T-helper 2 cell treated with Interferon-gamma antibody and Interleukin-4, amounts not matched to agents 100 ng/mL and 5 ng/mL, for 36 hours (primary cell): Measurements from ENCODE around the gene CD4. TPM values are rescaled to one million over a fixed set of nuclear protein-coding genes. Genes with fewer than 3 reads are reported as not detected.

Source experiments
- intact Hi-C: fragments of 100-400 bp; cut with micrococcal nuclease; formaldehyde crosslinking; loops from one replicate; pipeline ENCODE4 v1.15.1; 2023
- total RNA-seq: library from RNA; stranded (reverse); gene quantifications from 2 replicates; pipeline ENCODE4 v1.2.3, GENCODE V29; 2022

Gene CD4
- total RNA-seq, 1 donor from 2014 or later = 232 TPM

DNA sequence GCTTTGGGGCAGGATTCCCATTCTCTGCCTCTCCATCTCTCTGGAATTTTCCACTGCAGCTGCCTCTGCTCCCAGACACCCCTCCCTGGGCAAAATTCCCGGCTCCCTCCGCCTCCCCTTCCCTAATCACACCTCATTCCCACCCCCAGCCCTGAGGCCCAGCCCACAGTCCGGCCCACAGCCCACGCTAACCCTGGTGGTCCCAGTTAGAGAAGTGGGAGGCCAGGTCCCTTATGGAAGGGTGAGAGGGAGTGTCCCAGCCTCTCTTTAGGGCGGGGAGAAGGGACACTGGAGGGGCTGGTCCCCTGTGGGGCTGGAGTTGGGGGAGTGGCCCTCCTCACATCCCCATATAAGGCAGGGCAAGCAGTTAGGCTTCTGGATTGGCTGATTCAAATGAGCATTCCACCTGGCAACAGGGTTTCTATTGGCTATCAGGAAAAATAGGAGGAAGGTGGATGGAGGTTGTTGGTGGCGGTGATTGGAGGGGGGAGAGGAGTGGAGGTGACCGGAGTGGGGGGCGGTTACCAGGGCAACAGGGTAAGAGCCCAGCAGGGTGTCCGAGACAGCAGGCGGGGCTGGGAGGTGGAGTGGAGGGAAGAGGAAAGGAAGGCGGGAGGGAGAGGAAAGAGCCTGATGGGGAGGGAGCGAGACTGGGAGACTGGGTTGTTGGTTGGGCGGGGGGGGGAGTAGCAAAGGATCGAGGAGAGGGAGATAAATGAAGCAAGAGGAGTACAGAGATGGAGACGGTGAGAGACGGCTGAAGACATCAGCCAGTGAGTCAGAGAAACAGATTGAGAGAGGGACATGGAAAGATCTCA, 25.1 kb upstream of the CD4 start:
- intact Hi-C loops = loop anchor here (1.0 to 2.0 kb wide), 2 partner anchors 11 to 15 kb away; partner anchors contain the start of gene MLF2

DNA sequence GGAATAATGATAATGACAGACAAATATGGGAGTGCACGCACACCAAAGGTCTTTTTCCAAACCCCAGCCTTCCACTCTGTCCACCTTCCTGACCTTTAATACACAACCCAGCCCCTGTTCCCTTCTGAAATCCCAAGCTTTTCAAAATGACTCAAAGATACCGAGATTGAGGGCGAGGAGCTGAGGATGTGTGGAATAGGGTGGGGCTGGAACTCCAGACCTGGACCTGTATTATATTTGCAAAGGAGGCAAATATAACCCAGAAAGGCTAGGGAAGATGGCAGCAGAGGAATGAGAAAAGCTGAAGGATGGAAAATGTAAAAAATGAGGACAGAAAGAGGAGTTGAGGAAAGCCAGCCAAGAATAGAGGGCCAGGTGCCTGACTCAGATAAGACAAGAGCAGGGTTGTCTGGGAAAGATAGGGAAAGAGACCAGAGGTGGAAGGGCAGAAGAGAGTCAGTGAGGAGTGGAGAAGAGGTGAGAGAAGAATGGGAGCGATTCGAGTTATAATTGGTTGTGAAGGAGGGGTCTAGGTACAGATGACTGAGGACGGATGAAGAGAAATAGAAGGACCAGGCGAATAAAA, 24.2 kb upstream of the CD4 start:
- intact Hi-C loops = loop anchor here (2.0 to 5.0 kb wide), 2 partner anchors 14 to 78 kb away; partner anchors contain the start of gene ZNF384

DNA sequence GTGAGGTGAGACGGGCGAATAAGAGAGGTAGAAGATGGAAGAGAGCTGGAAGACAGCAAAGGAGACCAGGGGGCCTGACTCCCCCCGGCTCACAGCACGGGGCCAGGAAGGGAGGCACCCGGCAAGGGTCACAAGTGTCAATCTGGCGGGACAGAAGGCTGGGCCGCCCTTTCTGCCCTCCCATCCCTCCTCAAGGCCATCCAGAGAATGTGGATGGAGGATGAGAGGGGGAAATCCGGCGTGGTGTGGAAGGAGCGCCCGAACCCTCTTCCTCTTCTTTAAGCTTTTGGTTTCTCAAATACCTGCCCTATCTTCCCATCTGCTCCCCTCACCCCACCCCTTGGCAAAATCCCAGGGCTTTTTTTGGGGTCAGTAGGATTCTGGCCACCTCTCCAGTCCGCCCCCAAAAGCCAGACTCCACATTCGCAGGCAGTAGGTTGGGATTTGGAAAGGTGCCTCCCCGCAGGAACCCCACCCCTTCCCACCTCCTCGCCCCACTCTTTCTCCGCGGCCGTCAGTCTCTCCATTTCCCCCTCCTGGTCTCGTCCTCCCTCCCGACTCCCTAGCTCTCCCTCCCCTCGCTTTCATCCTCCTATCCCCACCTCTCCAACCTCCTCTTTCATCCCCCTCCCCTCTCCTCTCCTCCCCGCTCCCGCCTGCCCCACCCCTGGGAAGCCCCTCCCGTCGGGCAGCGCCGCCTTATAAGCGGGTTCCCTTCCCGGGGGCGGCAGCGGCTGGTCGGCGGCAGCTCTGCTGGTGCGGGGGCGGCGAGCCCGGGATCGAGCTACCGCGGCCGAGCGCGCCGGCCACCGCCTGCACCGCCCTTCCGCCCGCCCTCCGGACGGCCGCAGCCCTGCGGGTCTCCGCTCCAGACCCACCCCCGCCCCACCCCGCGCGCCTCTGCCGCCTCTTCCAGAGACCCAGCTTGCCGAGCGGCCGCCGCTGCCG, 23.4 kb upstream of the CD4 start, which contains the start of gene PTMS:
Gene PTMS (plus strand): TSS at position 730 of the 948 bp plus-strand sequence. CDS start 343 bp downstream, outside the sequence.
- intact Hi-C loops = loop anchor here (2.0 to 5.0 kb wide), 3 partner anchors 13 to 79 kb away; partner anchors contain the start of genes CD4 and ZNF384

DNA sequence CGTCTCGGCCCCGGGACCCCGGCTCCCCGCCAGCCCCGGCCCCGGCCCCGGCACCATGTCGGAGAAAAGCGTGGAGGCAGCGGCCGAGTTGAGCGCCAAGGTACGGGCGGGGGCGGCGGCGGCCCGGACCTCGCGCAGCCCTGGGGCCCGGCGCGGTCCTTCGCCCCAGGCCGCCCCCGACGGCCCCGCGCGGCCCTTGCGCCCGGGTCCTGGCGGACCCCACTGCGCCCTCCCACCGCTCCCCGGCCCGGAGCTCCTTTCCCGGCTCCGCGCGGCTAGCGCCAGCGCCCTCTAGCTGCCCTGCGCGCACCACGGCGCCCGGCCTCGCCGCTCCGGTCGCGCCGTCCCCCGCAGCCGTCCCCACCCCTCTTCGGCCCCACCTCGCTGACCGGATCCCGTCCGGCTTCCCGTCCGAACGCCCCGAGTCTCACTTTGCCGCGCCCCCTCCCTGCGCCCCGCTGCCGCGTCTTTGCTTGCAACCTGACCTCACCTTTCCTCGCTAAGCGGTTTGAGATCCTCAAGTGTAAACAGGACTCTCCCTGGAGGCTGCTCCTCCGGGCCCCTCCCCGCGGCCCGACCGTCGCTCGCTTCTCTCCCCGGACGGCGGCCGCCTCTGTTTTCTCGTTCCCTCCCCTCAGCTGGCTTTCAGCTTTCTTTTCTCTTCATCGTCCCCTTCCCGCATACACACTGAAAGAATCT, 22.5 kb upstream of the CD4 start:
- intact Hi-C loops = loop anchor here (2.0 to 5.0 kb wide), 2 partner anchors 22 to 79 kb away; partner anchors contain the start of genes CD4 and ZNF384

DNA sequence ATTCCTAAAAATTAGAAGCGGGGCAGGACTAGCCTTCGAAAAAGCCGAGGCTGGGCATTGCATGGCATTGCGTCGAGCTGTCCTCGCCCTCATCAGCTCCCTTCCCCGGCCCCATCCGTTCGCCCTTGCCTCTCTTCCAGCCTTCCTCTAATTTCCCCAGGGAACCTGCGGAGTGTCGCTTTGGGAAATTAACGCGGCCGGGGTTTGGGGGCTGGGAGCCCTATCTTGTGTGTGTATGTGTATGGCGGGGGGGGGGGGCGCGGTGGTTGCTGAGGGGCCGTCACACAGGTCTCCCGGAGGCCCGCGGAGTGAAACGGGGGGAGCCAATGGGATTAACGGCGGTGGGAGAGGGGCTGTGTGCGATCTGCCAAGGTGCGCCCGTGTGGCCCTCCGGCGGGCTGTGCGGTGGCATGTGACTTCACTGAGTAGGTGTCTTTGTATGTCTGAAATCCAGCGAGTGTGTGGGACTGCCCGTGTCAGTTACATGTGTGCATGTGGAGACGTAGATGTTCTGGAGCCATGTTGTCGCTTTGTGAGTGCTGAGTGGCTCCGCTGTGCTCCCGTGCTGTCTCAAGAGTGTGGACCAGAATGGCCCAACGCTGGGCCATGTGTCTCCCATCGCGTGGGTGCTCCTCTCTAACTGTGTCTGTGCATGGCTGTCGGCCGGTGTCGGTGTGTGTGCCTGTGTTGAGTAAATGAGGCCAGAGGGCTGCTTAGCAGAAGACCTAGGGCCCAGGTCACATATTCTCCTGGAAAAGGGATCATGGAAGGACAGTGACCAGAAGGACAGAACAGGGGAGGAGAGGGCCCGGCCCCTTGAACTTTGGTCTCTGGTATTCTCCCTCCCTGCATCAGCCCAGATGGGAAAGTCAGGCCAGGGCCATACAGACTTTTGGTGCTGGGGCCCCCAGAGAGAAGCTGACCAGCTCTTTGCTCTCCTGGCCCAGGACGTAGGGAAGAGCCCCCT, 21.7 kb upstream of the CD4 start:
- intact Hi-C loops = loop anchor here (2.0 to 5.0 kb wide), 2 partner anchors 21 to 80 kb away; partner anchors contain the start of genes CD4 and ZNF384

DNA sequence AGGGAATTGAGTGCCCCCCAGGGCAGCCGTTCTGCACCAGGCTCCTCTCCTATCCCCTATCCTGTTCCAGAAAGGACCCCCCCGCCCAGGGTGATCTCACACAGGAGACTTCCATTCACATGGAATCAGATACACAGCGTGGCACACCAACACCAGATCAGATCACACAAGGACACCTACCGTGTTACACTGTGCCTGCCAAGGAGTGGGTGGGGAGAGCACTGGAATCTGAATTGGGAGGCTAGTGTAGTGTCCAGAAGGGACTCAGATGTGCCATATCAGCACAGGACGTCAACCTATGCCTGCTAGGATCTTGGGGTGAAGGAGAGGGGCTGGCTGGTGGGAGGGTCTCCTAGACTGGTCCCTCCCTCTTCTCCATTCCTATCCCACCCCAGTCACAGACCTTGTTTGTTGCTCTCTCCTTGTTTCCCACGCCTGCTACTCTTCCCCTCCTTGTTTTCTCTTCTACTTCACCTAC, 20.9 kb upstream of the CD4 start:
- intact Hi-C loops = loop anchor here (5.0 kb wide), 1 partner anchor 81 kb away; the partner anchor contains the start of gene ZNF384

DNA sequence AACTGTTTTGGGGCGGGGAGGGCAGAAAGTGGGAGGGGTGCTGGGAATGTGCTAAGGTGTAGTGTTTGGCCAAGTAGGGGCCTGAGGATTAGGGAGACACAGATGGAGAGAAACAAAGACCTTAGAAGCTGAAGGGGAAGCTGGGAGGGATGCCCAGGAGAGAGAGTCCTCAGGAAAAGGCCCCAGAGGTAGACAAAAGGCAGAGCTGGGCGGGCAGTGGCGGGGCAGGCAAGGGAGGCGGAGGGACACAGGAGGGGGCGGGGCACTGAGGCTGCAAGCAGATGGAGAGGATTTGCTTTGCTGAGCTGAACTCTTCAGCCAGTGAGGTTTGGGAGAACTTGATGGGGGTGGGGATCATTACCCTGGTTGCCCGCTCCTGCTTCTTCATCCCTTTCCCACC, 20.3 kb upstream of the CD4 start:
- intact Hi-C loops = loop anchor here (5.0 kb wide), 1 partner anchor 82 kb away; the partner anchor contains the start of gene ZNF384

DNA sequence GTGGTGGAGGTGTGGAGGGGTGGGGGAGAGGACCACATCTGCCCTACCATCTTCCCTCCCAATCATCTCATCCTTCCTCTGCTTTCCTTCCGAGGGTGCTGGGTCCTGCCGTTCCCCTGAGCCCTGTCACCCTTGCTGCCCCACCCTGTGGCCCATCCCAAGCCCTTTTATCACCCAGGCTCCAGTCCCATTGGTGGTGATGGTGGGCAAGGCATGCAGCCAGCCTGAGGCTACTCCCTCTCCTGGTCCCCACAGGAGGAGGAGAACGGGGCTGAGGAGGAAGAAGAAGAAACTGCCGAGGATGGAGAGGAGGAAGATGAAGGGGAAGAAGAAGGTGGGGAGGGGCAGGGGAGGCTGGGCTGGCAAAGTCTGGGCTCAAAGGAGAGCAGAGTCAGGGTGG, 19.7 kb upstream of the CD4 start:
- intact Hi-C loops = loop anchor here (5.0 kb wide), 1 partner anchor 82 kb away; the partner anchor contains the start of gene ZNF384

DNA sequence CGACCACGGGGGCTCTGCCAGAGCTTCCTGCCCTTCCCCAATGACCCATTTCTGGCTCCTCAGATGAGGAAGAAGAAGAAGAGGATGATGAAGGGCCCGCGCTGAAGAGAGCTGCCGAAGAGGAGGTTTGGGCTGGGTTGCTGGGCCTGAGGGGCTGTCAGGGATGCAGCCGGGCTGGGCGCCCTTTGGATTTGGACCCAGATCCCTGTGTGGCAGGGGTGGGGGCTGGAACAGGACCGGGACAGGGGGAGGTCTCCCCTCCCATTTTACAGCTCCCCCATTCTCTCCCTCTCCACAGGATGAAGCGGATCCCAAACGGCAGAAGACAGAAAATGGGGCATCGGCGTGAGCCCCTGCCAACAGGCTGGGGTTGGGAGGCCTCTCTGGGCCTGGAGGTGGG, 19.2 kb upstream of the CD4 start:
- intact Hi-C loops = no loop called here

DNA sequence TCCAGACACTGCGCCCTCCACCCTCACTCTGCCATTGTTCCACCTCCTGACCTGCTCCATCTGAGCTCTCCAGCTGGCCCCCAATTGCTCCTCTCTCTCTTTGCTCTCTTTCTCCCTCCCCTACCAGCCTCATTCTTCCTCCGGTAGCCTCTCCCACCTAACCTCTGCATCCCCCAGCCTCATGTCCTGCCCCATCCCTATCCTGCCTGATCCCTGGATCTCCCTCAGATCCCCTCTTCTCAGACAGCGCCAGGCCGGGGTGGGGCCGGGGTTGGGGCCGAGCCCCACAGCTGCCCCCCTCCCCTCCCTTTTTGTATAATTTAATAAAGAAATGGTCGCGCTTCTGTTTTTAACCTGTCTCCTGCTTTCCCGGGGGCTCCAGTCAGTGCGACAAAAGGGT, 18.7 kb upstream of the CD4 start:
- intact Hi-C loops = no loop called here

DNA sequence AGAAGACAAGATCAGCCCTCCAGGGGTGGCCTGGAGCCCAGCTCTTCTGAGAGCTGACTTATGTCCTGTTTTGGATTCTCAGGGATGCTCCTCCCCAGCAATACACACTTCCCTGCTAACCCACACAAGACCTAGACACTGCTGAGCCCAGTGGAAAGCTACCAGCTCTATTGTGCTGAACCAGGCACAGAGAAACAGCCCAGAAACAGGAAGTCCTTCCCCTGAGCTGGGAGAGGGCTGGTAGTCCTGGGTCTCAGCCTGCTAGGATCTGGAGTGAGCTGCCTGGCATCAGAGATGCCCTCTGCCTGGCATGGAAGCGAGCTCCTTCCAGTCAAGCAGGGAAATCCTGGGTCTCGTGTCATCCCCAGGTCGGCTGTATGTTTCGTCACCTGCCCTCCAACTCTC, 18.2 kb upstream of the CD4 start:
- intact Hi-C loops = no loop called here

DNA sequence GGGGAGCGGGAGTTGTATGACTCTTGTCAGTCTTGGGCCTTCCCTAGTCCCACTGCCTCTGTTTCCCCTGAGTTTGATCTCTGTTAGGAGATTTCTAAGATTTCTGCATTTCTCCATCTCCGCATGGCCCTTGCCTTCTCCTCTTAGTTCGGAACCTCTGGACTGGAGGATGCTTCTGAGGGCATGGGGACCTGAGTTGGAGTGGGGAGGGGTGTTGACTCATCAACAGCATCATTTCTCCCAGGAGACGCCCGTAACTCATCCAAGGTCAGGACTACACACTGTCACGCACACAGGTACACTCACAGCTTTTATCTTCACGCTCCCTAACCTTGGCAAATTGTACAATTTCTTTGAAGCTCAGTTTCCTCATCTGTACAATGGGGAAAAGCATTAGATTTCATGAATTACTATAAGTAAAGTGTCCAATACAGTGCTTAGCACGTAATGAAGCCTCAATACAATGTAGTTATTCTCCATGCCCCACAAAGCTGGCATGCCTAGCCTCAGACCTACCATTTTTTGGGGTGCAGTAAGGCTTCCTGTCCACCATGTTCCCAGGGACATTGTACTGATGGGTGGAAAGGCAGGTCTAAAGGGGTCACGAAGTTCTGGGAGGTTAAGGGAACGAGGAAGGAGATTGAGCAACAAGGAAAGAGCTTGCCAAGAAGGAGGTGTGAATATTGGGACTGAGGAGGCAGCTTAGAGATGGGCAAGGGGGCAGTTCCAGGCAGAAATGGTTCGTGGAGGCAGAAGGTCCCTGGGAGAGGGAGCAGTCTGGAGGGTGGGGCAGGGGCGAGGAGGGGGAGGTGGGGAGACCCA, 17.6 kb upstream of the CD4 start:
- intact Hi-C loops = no loop called here

DNA sequence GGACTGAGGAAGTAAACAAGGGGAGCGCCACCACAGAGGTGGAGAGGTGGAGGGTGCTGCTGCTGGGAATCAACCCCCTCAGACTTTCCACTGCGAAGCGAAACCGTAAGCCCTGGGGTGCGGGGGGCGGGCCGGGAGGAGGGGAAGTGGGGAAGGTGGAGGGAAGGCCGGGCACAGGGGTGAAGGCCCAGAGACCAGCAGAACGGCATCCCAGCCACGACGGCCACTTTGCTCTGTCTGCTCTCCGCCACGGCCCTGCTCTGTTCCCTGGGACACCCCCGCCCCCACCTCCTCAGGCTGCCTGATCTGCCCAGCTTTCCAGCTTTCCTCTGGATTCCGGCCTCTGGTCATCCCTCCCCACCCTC, 17.0 kb upstream of the CD4 start, which contains the start of gene LAG3:
Gene LAG3 (plus strand): TSS at position 190 of the 365 bp plus-strand sequence. CDS start 333 bp downstream, outside the sequence.
- intact Hi-C loops = no loop called here

DNA sequence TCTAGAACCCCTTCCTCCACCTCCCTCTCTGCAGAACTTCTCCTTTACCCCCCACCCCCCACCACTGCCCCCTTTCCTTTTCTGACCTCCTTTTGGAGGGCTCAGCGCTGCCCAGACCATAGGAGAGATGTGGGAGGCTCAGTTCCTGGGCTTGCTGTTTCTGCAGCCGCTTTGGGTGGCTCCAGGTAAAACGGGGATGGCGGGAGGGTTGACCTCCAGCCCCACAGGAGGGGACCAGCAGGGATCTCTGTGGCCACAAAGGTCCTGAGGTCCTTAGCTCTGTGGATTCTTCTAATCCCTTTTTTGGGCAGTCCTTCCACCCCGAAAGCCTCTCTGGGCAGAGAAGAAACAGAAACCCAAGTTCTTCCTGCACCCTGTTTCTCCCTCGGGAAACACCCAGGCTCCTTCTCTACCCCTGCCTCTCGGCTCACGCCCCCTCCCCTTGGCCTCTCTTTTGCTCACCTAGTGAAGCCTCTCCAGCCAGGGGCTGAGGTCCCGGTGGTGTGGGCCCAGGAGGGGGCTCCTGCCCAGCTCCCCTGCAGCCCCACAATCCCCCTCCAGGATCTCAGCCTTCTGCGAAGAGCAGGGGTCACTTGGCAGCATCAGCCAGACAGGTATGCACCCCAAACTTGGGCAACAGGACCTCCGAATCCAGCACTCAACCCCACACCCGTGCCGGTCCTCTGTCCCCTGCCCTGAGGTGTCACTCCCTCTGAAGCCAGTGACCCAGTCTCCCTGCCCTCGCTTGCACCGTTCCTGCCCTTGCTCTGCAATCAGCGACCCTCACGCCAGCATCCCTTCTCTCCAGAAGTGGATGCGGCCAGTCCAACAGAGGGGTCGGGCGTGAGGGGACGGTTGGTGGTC, 16.4 kb upstream of the CD4 start:
- intact Hi-C loops = no loop called here

DNA sequence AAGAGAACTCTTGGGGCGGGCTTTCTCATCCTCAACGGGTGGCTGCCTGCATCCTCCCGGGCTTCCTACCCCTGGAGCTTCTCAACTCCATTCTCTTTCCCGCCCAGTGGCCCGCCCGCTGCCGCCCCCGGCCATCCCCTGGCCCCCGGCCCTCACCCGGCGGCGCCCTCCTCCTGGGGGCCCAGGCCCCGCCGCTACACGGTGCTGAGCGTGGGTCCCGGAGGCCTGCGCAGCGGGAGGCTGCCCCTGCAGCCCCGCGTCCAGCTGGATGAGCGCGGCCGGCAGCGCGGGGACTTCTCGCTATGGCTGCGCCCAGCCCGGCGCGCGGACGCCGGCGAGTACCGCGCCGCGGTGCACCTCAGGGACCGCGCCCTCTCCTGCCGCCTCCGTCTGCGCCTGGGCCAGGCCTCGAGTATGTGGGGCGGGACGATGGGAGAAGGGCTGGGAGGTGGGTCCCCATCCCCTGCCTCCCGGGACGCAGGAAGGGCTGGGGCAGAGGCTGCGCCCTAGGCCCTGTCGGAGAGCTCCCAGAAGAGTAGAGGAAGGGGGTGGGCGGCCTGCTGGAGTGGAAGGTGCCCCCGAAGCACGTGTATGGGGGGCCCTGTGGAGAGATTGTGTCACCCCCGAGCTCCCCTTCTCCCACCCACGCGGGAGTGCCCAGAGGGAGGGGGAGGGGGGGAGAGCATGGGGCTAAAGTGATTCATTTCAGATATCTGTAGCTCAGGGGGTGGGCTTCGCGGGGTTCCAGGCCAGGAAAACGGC, 15.6 kb upstream of the CD4 start:
- intact Hi-C loops = no loop called here

DNA sequence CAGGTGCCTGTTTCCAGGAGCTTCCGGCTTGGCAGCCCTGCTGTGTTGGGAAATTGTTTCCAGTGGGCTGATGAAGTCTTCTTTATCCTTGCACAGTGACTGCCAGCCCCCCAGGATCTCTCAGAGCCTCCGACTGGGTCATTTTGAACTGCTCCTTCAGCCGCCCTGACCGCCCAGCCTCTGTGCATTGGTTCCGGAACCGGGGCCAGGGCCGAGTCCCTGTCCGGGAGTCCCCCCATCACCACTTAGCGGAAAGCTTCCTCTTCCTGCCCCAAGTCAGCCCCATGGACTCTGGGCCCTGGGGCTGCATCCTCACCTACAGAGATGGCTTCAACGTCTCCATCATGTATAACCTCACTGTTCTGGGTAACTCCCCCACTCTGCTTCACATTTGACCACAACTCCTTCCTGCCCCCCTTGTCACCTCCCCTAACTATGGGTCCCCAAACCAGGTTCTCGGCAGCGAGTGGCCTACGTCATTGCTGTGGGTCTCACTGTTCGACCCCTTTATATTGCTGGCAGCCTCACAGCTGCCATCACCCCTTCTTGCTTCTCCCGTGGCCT, 14.7 kb upstream of the CD4 start:
- intact Hi-C loops = loop anchor here (5.0 kb wide), 1 partner anchor 167 kb away; the partner anchor contains the start of gene CHD4
